GM12891 (cell line): ENCODE results near the gene PICALM.

Source experiments
- POLR2AphosphoS5 ChIP-seq: IDR thresholded peaks from 2 replicates; pipeline ENCODE4 v1.6.1; 2011; ENCODE audit warnings: low read depth, low read length, control low read depth
- SPI1 ChIP-seq: IDR thresholded peaks from 2 replicates; pipeline ENCODE4 v1.6.1; 2011; ENCODE audit warnings: low read depth, low read length, control low read depth
- TAF1 ChIP-seq: IDR thresholded peaks from 2 replicates; pipeline ENCODE4 v1.6.1; 2011; ENCODE audit warnings: low read depth, low read length, control low read depth

- TF ChIP-seq POLR2AphosphoS5 (no peak), SPI1 (no peak), TAF1 (no peak)
Observed at GRCh38 chr11:86013713-86014112, 55.2 kb downstream of the PICALM start.
